HepG2 (cell line): Measurements from ENCODE around the gene MCMBP. TPM values are rescaled to one million over a fixed set of nuclear protein-coding genes. Genes with fewer than 3 reads are reported as not detected.
A peak's percentile ranks its signal among the peaks of the same experiment; 100 is the strongest.

Experiments
- ATF4 ChIP-seq, 2 experiments: fragments of 450-650 bp in 1 of 2; sonication (generic) in 1 of 2; formaldehyde crosslinking; IDR thresholded peaks; 2 replicates each; pipeline versions ENCODE4 v1.5.0 to v1.8.0; 2020 to 2022; ENCODE audit warnings: mild to moderate bottlenecking in 1 of 2, missing genetic modification reagents in 1 of 2
- GRHL1 ChIP-seq: sonication (generic); formaldehyde crosslinking; conservative IDR thresholded peaks from 2 replicates; pipeline ENCODE4 v1.8.0; 2022; ENCODE audit warnings: missing genetic modification reagents
- HDAC1 ChIP-seq: sonication (generic); formaldehyde crosslinking; IDR thresholded peaks from 2 replicates; pipeline ENCODE4 v1.5.1; 2020; ENCODE audit warnings: mild to moderate bottlenecking, missing genetic modification reagents
- MEIS1 ChIP-seq: sonication (generic); formaldehyde crosslinking; IDR thresholded peaks from 2 replicates; pipeline ENCODE4 v1.9.0; 2021; ENCODE audit warnings: mild to moderate bottlenecking, missing genetic modification reagents, moderate library complexity, borderline replicate concordance
- PAF1 ChIP-seq: IDR thresholded peaks from 2 replicates; pipeline ENCODE4 v1.6.1; 2016; ENCODE audit warnings: missing genetic modification reagents, missing compliant biosample characterization
- POGZ ChIP-seq: sonication (generic); formaldehyde crosslinking; IDR thresholded peaks from 2 replicates; pipeline ENCODE4 v1.4.0; 2020; ENCODE audit warnings: mild to moderate bottlenecking, missing genetic modification reagents
- POLR2AphosphoS2 ChIP-seq: IDR thresholded peaks from 2 replicates; pipeline ENCODE4 v1.6.1; 2011; ENCODE audit warnings: low read depth, low read length, improper control_type of control experiment
- SIN3A ChIP-seq: IDR thresholded peaks from 2 replicates; pipeline ENCODE4 v1.6.1; 2011; ENCODE audit warnings: low read depth, mild to moderate bottlenecking, control low read depth, low read length, borderline replicate concordance
- SNRNP70 ChIP-seq: fragments of 200-400 bp; formaldehyde crosslinking; IDR thresholded peaks from 2 replicates; pipeline ENCODE4 v1.6.1; 2017; ENCODE audit warnings: mild to moderate bottlenecking, low read depth, low read length, moderate library complexity
- TBX2 ChIP-seq: sonication (generic); formaldehyde crosslinking; IDR thresholded peaks from 2 replicates; pipeline ENCODE4 v1.5.0; 2020; ENCODE audit warnings: missing genetic modification reagents, mild to moderate bottlenecking, borderline replicate concordance
- U2AF2 ChIP-seq: fragments of 200-400 bp; formaldehyde crosslinking; IDR thresholded peaks from 2 replicates; pipeline ENCODE4 v1.6.1; 2017; ENCODE audit warnings: low read depth, mild to moderate bottlenecking, low read length
- ZBTB37 ChIP-seq: sonication (generic); formaldehyde crosslinking; IDR thresholded peaks from 2 replicates; pipeline ENCODE4 v1.4.0; 2020; ENCODE audit warnings: mild to moderate bottlenecking, missing genetic modification reagents
- ZFP1 ChIP-seq: IDR thresholded peaks from 2 replicates; pipeline ENCODE4 v1.6.1; 2016
- ZFP37 ChIP-seq: sonication (generic); formaldehyde crosslinking; IDR thresholded peaks from 2 replicates; pipeline ENCODE4 v1.4.0; 2020; ENCODE audit warnings: missing genetic modification reagents, borderline replicate concordance
- ZMYM2 ChIP-seq: sonication (generic); formaldehyde crosslinking; IDR thresholded peaks from 2 replicates; pipeline ENCODE4 v1.8.0; 2022; ENCODE audit warnings: mild to moderate bottlenecking, missing genetic modification reagents
- ZNF431 ChIP-seq: sonication (generic); formaldehyde crosslinking; IDR thresholded peaks from 2 replicates; pipeline ENCODE4 v1.9.0; 2022; ENCODE audit warnings: missing genetic modification reagents, low read depth, mild to moderate bottlenecking, borderline replicate concordance
- ZNF501 ChIP-seq: sonication (generic); formaldehyde crosslinking; IDR thresholded peaks from 2 replicates; pipeline ENCODE4 v1.5.1; 2020; ENCODE audit warnings: mild to moderate bottlenecking, moderate library complexity, missing genetic modification reagents
- ZNF547 ChIP-seq: sonication (generic); formaldehyde crosslinking; IDR thresholded peaks from 2 replicates; pipeline ENCODE4 v1.5.1; 2020; ENCODE audit warnings: mild to moderate bottlenecking, missing genetic modification reagents
- ZNF777 ChIP-seq: sonication (generic); formaldehyde crosslinking; IDR thresholded peaks from 2 replicates; pipeline ENCODE4 v1.4.0; 2020; ENCODE audit warnings: missing genetic modification reagents
- ZNF83 ChIP-seq: sonication (generic); formaldehyde crosslinking; IDR thresholded peaks from 2 replicates; pipeline ENCODE4 v1.4.0; 2020; ENCODE audit warnings: missing genetic modification reagents, mild to moderate bottlenecking, borderline replicate concordance
- ZNF891 ChIP-seq: sonication (generic); formaldehyde crosslinking; IDR thresholded peaks from 2 replicates; pipeline ENCODE4 v1.5.0; 2020; ENCODE audit warnings: mild to moderate bottlenecking, missing genetic modification reagents
- ZSCAN9 ChIP-seq: IDR thresholded peaks from 2 replicates; pipeline ENCODE4 v1.6.1; 2016; ENCODE audit warnings: borderline replicate concordance
- ZZZ3 ChIP-seq: sonication (generic); formaldehyde crosslinking; IDR thresholded peaks from 2 replicates; pipeline ENCODE4 v1.4.0; 2020; ENCODE audit warnings: missing genetic modification reagents, mild to moderate bottlenecking, borderline replicate concordance
- polyA plus RNA-seq, 8 experiments: library from polyadenylated mRNA; depleted of rRNA in 3 of 8; stranded (reverse) in 7 of 8; unstranded in 1 of 8; fragments of >200 nt; fragmentation: Illumina TruSeq in 4 of 8; extraction: Trizol in 4 of 8; gene quantifications; 2 replicates each; pipeline versions ENCODE4 v1.2.1 to v1.2.3, GENCODE V29; 2011 to 2016; ENCODE audit warnings: low read depth in 4 of 8, missing spikeins in 1 of 8, mixed read lengths in 1 of 8; ENCODE audit not compliant: insufficient read depth in 1 of 8
- total RNA-seq, 5 experiments: library from RNA; depleted of rRNA; stranded (reverse); fragments of >200 nt; fragmentation: Illumina TruSeq; extraction: Trizol; gene quantifications; 2 replicates each; pipeline ENCODE4 v1.2.3, GENCODE V29; 2016; ENCODE audit warnings: low read depth in 1 of 5
- TF ChIP-seq, protein P1 (sequence below): sonication (generic); formaldehyde crosslinking; IDR thresholded peaks from 2 replicates; pipeline ENCODE4 v1.9.0; 2021; ENCODE audit warnings: missing genetic modification reagents, mild to moderate bottlenecking, borderline replicate concordance

MCMBP gene
- total and polyA plus RNA-seq, 2 of the 13 experiments (the other 11 are each of a cell fraction or from before 2014, with no cell fraction given) = 35.7 to 62.4 TPM

- no peak for TF ChIP-seq ZBTB37
- no peak for TF ChIP-seq MEIS1 (CRISPR knock-in tag)
- peak in 1 of 2 experiments; percentile 36; a peak in 1 of 4 replicates for TF ChIP-seq ATF4 (CRISPR knock-in tag; IDR thresholded peaks at IDR 0.05)
- TF ChIP-seq POGZ = peak; percentile 97
- TF ChIP-seq, protein P1, sequence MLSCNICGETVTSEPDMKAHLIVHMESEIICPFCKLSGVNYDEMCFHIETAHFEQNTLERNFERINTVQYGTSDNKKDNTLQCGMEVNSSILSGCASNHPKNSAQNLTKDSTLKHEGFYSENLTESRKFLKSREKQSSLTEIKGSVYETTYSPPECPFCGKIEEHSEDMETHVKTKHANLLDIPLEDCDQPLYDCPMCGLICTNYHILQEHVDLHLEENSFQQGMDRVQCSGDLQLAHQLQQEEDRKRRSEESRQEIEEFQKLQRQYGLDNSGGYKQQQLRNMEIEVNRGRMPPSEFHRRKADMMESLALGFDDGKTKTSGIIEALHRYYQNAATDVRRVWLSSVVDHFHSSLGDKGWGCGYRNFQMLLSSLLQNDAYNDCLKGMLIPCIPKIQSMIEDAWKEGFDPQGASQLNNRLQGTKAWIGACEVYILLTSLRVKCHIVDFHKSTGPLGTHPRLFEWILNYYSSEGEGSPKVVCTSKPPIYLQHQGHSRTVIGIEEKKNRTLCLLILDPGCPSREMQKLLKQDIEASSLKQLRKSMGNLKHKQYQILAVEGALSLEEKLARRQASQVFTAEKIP (CRISPR knock-in tag) = no peak
- peak; percentile 36; the same call in 1 of the 2 replicates for TF ChIP-seq ZNF891 (CRISPR knock-in tag)
- peak; percentile 93 for TF ChIP-seq ZNF431 (CRISPR knock-in tag)
- peak; percentile 70; the same call in 1 of the 2 replicates for TF ChIP-seq ZFP37
- no peak for TF ChIP-seq SNRNP70
- peak; percentile 53; the same call in 1 of the 2 replicates for TF ChIP-seq ZSCAN9 (CRISPR knock-in tag)
- TF ChIP-seq ZNF83 (CRISPR knock-in tag) = 0 out of 2 replicates have a peak, but pooled peaks have one; percentile 59
- peak; percentile 88 for TF ChIP-seq ZNF547
- TF ChIP-seq ZNF501 (CRISPR knock-in tag) = peak; percentile 98
- TF ChIP-seq ZMYM2 = 0 out of 2 replicates have a peak, but pooled peaks have one; percentile 65
- TF ChIP-seq TBX2 (CRISPR knock-in tag) = peak; percentile 88
- peak; percentile 92 for TF ChIP-seq HDAC1 (CRISPR knock-in tag)
- peak; percentile 29; the same call in 1 of the 2 replicates for TF ChIP-seq ZFP1 (CRISPR knock-in tag)
- no peak; the same call in 1 of the 2 replicates for TF ChIP-seq ZZZ3
- TF ChIP-seq SIN3A = peak; percentile 80; the same call in 1 of the 2 replicates
- TF ChIP-seq POLR2AphosphoS2 = 0 out of 2 replicates have a peak, but pooled peaks have one; percentile 41
- TF ChIP-seq U2AF2 = no peak
- TF ChIP-seq ZNF777 (CRISPR knock-in tag) = peak; percentile 87
- no peak for TF ChIP-seq GRHL1 (CRISPR knock-in tag)
- TF ChIP-seq PAF1 (CRISPR knock-in tag) = no peak
Observed at GRCh38 chr10:119892188-119893065, 19.8 kb upstream of the MCMBP start, which contains the start of gene SEC23IP (continued).
